NCI-H226 (cell line): ENCODE measurements around the gene ZDHHC12.
"Not testable (repeated sequence)": the region's sequence is repeated elsewhere in the genome, so short reads cannot be mapped to it uniquely, and the experiment has no call there.

Source experiments
- DNase-seq: peaks from one replicate; pipeline ENCODE4 v3.0.0-alpha.2; 2015

ZDHHC12 gene

GRCh38 chr9:128706671-128707381 is 17.1 kb downstream of the ZDHHC12 start:
- DNase-seq, result no peak

- DNase-seq, result no peak
Measured at GRCh38 chr9:128706045-128706444, 17.9 kb downstream of the ZDHHC12 start.

- DNase-seq, result no peak
Measured at GRCh38 chr9:128705051-128705965, 18.6 kb downstream of the ZDHHC12 start.

GRCh38 chr9:128704356-128704670 is 19.6 kb downstream of the ZDHHC12 start:
- no peak for DNase-seq

GRCh38 chr9:128703616-128704355 is 20.1 kb downstream of the ZDHHC12 start:
- DNase-seq, result no peak

GRCh38 chr9:128702949-128703615 is 20.8 kb downstream of the ZDHHC12 start:
- DNase-seq, result peak; percentile 20

- peak; percentile 76 for DNase-seq
Measured at GRCh38 chr9:128702445-128702948, 21.4 kb downstream of the ZDHHC12 start, which contains the start of gene PKN3. PKN3 (plus strand) TSS chr9:128702503; CDS start chr9:128702916, 413 bp downstream.

GRCh38 chr9:128701227-128701854 is 22.6 kb downstream of the ZDHHC12 start:
- no peak for DNase-seq

- DNase-seq, result not testable (repeated sequence)
Measured at GRCh38 chr9:128699096-128699795, 24.7 kb downstream of the ZDHHC12 start.

- no peak for DNase-seq
Measured at GRCh38 chr9:128696923-128697707, 26.8 kb downstream of the ZDHHC12 start.

- no peak for DNase-seq
Measured at GRCh38 chr9:128694344-128694743, 29.6 kb downstream of the ZDHHC12 start.

GRCh38 chr9:128693738-128694137 is 30.2 kb downstream of the ZDHHC12 start:
- DNase-seq, result not testable (repeated sequence)

- no peak for DNase-seq
Measured at GRCh38 chr9:128690684-128691034, 33.3 kb downstream of the ZDHHC12 start.

GRCh38 chr9:128689820-128690683 is 33.9 kb downstream of the ZDHHC12 start:
- peak; percentile 36 for DNase-seq

- DNase-seq, result peak; percentile 56
Measured at GRCh38 chr9:128689293-128689774, 34.6 kb downstream of the ZDHHC12 start.

- peak; percentile 88 for DNase-seq
Measured at GRCh38 chr9:128688501-128689292, 35.2 kb downstream of the ZDHHC12 start, which contains the start of gene SET. SET (plus strand) TSS chr9:128689222; CDS start chr9:128689583, 361 bp downstream.

GRCh38 chr9:128687453-128687852 is 36.5 kb downstream of the ZDHHC12 start:
- DNase-seq, result no peak
